NCI-H128 (cell line): ENCODE data around the gene CTNNA3.

Experiments
- DNase-seq: peaks from one replicate; lab custom pipeline; 2025; ENCODE audit not compliant: unreplicated experiment; lab: John Stamatoyannopoulos, UW

The CTNNA3 gene

GRCh38 chr10:67666416-67667034 is 29.5 kb downstream of the CTNNA3 start:
- DNase-seq, result no peak

DNA sequence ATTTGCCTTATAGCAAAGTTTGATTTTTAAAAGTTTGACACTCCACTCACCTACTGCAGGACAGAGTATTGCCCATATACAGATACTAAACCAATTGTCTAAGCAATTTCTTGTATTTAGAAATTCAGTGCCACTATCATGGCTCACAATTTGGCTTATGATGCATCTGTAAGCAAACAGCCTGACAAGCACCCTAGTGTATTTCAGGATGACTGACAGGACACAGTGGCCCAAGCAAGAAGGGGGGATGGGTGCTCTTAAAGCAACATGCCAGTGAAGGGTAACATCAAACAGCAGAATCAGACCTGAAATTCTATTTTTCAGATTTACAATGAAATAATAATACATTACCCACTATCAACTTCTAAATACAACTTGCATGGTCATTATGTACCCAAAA is 30.5 kb downstream of the CTNNA3 start:
- DNase-seq, result no peak

- no peak for DNase-seq
These were observed 31.1 kb downstream of the CTNNA3 start for GRCh38 chr10:67664942-67665341.

DNA sequence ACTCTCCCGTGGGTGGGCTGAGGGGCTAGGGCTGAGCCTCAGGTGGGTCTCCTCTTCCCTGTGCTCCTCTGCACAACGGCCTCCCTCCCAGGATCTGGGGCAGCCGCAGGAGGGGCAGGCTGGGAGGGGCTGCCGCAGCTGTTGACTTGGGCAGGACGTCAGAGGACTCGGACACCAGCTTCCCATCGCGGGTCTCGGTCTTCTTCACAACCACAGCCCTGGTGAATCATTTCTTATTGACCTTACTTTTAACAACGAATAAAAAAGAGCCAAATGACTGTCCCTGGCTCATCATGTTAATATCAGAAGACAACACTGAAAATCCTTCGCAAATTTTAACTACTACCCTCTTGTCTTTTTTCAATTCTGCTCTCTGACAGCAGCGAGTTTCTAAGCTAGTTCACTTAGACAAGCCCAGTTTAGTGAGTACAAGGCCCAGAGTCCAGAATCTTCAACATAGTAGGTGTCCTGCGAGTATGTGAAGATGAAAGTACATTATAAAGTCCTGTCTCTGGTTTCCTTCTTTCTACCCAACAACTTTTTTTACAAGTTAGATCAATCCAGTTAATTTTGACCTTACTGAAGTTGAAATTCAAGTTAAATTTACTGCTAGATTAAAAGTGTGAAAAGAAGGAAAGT is 32.4 kb downstream of the CTNNA3 start:
- no peak for DNase-seq

- no peak for DNase-seq
These were observed 33.6 kb downstream of the CTNNA3 start for GRCh38 chr10:67662415-67662814.

DNA sequence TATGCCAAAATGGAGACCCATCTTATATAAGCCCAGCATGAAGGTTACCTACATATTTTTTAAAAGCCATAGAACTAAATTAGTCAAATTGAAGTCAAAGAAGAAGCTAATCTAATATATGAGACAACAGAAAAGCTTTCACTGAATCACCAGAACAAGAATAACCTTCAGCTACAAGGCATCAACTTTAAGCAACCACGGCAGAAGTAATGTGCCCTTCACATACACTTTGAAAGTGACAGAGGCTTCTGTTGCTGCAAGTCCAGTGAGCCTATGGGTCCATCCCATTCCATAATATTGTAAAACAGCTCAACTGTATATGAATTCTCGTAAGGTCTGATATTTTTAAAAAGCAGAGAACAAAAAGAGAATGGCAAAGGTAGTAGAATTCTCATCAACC is 36.5 kb downstream of the CTNNA3 start:
- DNase-seq, result no peak

- no peak for DNase-seq
These were observed 38.2 kb downstream of the CTNNA3 start for GRCh38 chr10:67657775-67658174.

DNA sequence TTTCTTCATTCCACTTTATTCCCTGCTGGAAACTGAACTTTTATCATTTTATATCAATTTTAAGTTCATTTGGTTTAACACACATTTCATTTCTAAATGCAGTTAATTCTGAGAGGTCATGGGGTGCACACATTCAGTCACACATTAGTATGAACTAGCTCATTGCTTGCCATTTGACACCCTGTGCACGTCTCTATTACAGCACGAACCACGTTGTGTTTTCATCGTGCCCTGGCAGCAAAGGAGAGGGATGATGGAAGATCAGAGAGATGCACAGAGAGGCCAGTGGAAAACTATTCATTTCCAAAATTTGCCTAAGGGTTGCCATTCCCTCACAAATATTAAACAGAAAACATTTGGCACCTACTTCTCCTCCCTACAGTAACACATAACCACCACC is 45.4 kb downstream of the CTNNA3 start:
- no peak for DNase-seq

DNA sequence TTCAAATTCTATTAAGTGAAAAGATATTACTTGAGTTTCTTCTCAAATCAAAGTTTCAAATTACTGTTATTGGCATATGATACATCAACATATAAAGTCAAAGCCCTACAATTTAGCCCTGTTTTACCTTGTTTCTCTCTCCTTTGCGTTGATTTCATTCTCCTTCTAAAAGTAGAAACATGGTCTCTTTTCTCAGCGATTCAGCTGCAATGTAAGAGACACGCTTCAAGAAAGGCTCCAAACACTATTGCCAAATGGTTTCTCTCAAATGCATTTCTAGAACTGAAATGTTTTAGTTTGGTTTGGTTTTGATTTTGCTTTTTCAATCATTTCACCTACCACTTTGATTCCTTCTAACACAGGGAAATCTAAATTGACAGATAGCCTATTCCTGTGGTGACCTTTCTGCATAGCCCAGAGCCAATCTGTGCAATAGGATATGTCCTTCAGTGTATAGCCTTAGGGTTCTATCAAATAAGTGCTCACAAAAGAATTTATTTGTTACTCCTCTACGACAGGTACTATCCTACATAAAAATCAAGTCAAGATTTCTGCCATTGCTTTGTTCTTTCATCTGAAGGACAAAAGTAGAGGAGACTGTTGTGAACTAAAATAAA is 47.3 kb downstream of the CTNNA3 start:
- no peak for DNase-seq

- DNase-seq, result no peak
These were observed 65.1 kb downstream of the CTNNA3 start for GRCh38 chr10:67630904-67631303.

GRCh38 chr10:67629461-67629971 is 66.5 kb downstream of the CTNNA3 start:
- DNase-seq, result no peak

GRCh38 chr10:67622984-67623383 is 73.0 kb downstream of the CTNNA3 start:
- no peak for DNase-seq

- DNase-seq, result no peak
These were observed 73.5 kb downstream of the CTNNA3 start for GRCh38 chr10:67622511-67622910.

- DNase-seq, result no peak
These were observed 74.2 kb downstream of the CTNNA3 start for GRCh38 chr10:67621834-67622233.

DNA sequence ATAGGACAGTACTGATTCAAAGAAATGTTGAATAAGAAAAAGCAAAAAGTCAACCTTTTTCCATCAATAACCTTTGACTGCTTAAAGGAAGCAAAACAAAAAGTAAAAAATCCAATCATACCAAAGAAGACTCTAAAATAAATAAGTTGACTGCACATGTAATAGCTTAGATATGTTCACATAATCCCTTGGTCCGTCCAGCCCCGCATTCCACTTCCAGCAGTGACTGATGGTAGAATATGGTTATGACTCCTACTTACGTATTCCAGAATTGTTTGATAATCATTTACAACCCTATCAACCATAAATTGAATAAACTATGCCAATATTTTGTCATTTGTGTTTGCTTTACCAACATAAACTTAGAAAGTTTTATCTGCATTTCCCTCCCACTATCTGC is 77.9 kb downstream of the CTNNA3 start:
- DNase-seq, result no peak

DNA sequence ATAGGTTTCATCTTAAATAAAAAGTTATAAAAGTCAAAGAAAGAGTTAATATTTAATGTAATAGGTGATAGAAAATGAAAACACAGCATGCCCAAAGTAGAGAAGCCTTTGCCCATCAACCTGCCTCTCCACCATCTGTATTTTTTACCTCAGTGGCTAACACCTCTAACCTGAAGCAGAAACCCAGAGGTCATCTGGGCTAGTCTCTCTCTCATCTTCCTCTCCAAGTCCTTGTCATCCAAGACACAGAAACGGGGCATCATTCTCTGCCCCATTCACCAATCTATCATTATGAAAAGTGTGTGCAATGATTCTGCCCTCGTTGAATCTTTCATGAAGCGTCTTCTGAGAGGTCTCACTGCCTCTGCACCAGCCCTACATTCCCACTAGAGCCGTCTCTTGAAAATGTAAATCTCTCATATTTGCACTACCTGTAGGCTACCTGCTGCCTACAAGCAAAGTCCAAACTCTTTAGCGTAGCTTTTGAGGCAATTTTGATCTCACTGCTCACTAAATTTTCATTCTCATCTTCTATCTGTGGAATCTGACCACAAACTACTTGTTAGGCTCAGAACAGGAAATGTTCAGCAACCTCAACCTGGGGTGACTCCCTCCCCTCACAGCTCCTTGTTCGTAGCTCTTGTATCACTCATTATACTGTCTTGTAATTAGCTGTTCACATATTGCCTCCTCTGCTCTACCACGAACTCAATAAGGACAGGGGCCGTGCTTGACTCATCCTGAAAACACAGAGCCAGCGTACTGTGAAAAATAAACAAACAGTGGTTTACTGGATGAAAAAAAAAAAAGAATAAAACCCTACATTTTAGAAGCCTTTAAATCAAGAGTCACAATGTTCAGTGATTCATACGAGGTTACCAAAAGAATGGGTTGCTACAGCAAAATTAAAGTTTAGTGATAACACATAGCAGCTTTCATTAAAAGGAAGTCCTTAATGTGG is 83.1 kb downstream of the CTNNA3 start:
- DNase-seq, result no peak

DNA sequence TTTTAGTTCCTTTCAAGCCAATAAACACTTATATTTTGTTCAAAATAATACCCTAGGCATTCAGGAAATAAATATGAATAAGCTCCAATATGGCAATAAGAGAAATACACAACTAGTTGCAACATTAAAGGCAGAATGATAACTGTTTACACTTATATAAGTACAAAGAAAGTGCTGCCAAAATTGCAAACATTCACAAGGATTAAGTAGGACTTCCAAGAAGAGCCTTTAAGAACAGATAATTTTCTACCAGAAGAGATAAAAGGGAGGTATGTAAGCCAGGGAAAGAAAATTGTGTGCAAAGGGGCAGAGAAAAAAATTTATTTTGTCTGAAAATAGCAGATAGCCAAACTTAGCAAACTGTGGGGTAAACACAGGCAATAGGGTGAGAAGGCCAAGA is 83.8 kb downstream of the CTNNA3 start:
- no peak for DNase-seq

DNA sequence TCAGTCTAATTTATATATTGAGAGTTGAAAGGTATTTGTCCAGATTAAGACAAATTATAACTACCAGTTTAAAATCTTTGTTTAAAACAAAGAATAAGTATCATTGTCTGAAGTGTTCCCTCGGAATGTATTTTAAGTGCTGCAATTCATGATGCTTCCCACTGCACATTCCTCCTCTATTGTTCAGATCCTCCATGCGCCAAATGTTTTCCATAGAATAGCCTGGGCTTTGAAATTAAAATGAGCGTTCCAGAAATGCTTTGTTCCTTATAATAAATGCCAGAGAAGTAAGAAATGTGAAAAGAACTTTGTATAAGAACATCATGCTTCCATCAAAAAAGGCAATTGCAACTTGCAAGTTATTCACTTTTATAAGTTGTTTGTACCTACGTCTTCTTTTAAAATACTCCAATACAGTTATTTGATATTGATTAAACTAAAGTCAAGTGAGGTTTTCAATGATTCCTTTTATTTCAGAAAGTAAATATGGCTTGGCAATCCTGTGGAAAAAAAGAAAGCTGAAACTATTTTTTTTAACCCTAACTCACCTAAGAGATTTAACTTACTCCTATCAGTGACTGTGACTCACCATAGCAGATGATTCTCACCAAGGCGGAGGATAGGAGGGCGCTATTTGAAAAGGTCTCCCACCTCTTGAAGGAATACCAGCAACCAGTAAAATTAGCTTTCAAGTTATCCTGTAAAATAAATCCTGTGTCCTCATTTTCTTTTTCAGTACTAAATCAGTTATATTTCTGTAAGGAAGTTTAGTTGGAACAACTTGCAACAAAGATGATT is 85.8 kb downstream of the CTNNA3 start:
- no peak for DNase-seq

- no peak for DNase-seq
These were observed 88.0 kb downstream of the CTNNA3 start for GRCh38 chr10:67608001-67608400.

DNA sequence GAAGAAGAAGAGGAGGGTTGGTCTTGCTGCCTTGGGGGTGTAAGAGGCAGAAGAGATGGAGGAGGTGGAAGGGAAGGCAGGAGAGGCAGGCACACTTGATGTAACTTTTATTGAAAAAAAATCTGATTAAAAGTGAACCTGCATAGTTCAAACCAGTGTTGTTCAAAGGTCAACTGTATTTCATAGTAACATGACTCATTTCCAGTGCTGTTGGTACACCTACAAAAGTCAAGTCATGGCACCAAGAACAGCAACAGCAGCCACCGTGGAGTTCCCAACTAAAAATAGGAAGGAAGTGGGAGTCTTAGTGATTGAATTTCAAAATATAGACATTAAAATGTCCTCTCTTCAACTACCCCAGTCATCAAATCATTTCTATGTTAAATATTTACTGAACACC is 88.5 kb downstream of the CTNNA3 start:
- no peak for DNase-seq

- DNase-seq, result no peak
These were observed 89.4 kb downstream of the CTNNA3 start for GRCh38 chr10:67606572-67606971.
